H9 (cell line): ENCODE data around the gene GAK. TPM values are rescaled to one million over a fixed set of nuclear protein-coding genes. Genes with fewer than 3 reads are reported as not detected.

Experiments used
- DNase-seq: peaks from one replicate; pipeline ENCODE4 v3.0.0-alpha.2; 2017
- H2AFZ ChIP-seq: one replicate; pipeline ENCODE4 v1.6.1; 2013; ENCODE audit warnings: mild to moderate bottlenecking, low read length, control low read depth, moderate library complexity
- H2AK5ac ChIP-seq: 2 replicates; pipeline ENCODE4 v1.6.1; 2013; ENCODE audit warnings: low read length, control low read depth, mixed read lengths; ENCODE audit not compliant: insufficient read length
- H2BK120ac ChIP-seq: one replicate; pipeline ENCODE4 v1.6.1; 2013; ENCODE audit warnings: low read depth, mild to moderate bottlenecking, low read length, control low read depth, inconsistent platforms; ENCODE audit not compliant: poor library complexity, severe bottlenecking
- H2BK12ac ChIP-seq: 2 replicates; pipeline ENCODE4 v1.6.1; 2013; ENCODE audit warnings: low read length, control low read depth, mixed read lengths, low read depth; ENCODE audit not compliant: insufficient read length
- H2BK15ac ChIP-seq: 2 replicates; pipeline ENCODE4 v1.6.1; 2013; ENCODE audit warnings: low read depth, low read length, control low read depth
- H2BK20ac ChIP-seq: one replicate; pipeline ENCODE4 v1.6.1; 2013; ENCODE audit warnings: low read depth, mild to moderate bottlenecking, low read length, control low read depth, inconsistent platforms; ENCODE audit not compliant: poor library complexity, severe bottlenecking
- H2BK5ac ChIP-seq: 2 replicates; pipeline ENCODE4 v1.6.1; 2013; ENCODE audit warnings: low read length, control low read depth, mixed read lengths; ENCODE audit not compliant: insufficient read length
- H3K14ac ChIP-seq: 2 replicates; pipeline ENCODE4 v1.6.1; 2013; ENCODE audit warnings: low read length, control low read depth; ENCODE audit not compliant: insufficient read depth
- H3K18ac ChIP-seq: 2 replicates; pipeline ENCODE4 v1.6.1; 2013; ENCODE audit warnings: low read depth, mild to moderate bottlenecking, mixed read lengths, low read length, control low read depth; ENCODE audit not compliant: insufficient read length
- H3K23ac ChIP-seq: 2 replicates; pipeline ENCODE4 v1.6.1; 2013; ENCODE audit warnings: low read length, control low read depth, mixed read lengths, low read depth; ENCODE audit not compliant: insufficient read length
- H3K23me2 ChIP-seq: 2 replicates; pipeline ENCODE4 v1.6.1; 2013; ENCODE audit warnings: low read depth, mild to moderate bottlenecking, mixed read lengths, low read length, control low read depth; ENCODE audit not compliant: insufficient read length, poor library complexity, severe bottlenecking
- H3K27ac ChIP-seq: 2 replicates; pipeline ENCODE4 v1.5.1; 2013; ENCODE audit warnings: low read length, control low read depth, mixed read lengths, low read depth; ENCODE audit not compliant: insufficient read length
- H3K27me3 ChIP-seq: 2 replicates; pipeline ENCODE4 v1.6.1; 2013; ENCODE audit warnings: low read length, control low read depth, inconsistent platforms; ENCODE audit not compliant: insufficient read depth
- H3K4ac ChIP-seq: 2 replicates; pipeline ENCODE4 v1.6.1; 2013; ENCODE audit warnings: low read depth, mild to moderate bottlenecking, control low read depth, inconsistent platforms, low read length, moderate library complexity
- H3K4me1 ChIP-seq: 2 replicates; pipeline ENCODE4 v1.6.1; 2013; ENCODE audit warnings: low read length, control low read depth, inconsistent platforms; ENCODE audit not compliant: insufficient read depth
- H3K4me2 ChIP-seq: 2 replicates; pipeline ENCODE4 v1.6.1; 2013; ENCODE audit warnings: low read length, control low read depth, mixed read lengths; ENCODE audit not compliant: insufficient read length, insufficient read depth
- H3K56ac ChIP-seq: 2 replicates; pipeline ENCODE4 v1.6.1; 2013; ENCODE audit warnings: low read depth, mild to moderate bottlenecking, mixed read lengths, low read length, control low read depth; ENCODE audit not compliant: insufficient read length
- H3K79me1 ChIP-seq: 2 replicates; pipeline ENCODE4 v1.6.1; 2013; ENCODE audit warnings: low read depth, mild to moderate bottlenecking, moderate library complexity, low read length, control low read depth, inconsistent platforms; ENCODE audit not compliant: insufficient read depth, poor library complexity, severe bottlenecking
- H3K79me2 ChIP-seq: 2 replicates; pipeline ENCODE4 v1.6.1; 2013; ENCODE audit warnings: low read length, control low read depth, inconsistent platforms; ENCODE audit not compliant: insufficient read depth
- H3K9ac ChIP-seq: 2 replicates; pipeline ENCODE4 v1.6.1; 2013; ENCODE audit warnings: low read length, control low read depth, mixed read lengths; ENCODE audit not compliant: insufficient read length; ENCODE audit errors: extremely low read depth
- H3K9me3 ChIP-seq: one replicate; pipeline ENCODE4 v1.6.1; 2013; ENCODE audit warnings: low read depth, low read length, inconsistent platforms; ENCODE audit not compliant: control insufficient read depth
- H3T11ph ChIP-seq: one replicate; pipeline ENCODE4 v1.6.1; 2013; ENCODE audit warnings: mild to moderate bottlenecking, low read length, control low read depth, inconsistent platforms
- H4K20me1 ChIP-seq: one replicate; pipeline ENCODE4 v1.6.1; 2013; ENCODE audit not compliant: control insufficient read depth, insufficient read length, insufficient read depth
- H4K5ac ChIP-seq: 2 replicates; pipeline ENCODE4 v1.6.1; 2013; ENCODE audit warnings: low read depth, mild to moderate bottlenecking, mixed read lengths, low read length, control low read depth; ENCODE audit not compliant: insufficient read length
- H4K8ac ChIP-seq: replicated peaks from 2 replicates; pipeline ENCODE4 v1.6.1; 2013; ENCODE audit warnings: low read length, control low read depth, mixed read lengths, low read depth; ENCODE audit not compliant: insufficient read length
- H4K91ac ChIP-seq: 2 replicates; pipeline ENCODE4 v1.6.1; 2013; ENCODE audit warnings: low read depth, mild to moderate bottlenecking, moderate library complexity, mixed read lengths, low read length, control low read depth; ENCODE audit not compliant: insufficient read length
- H3K27ac Mint-ChIP-seq, 3 experiments: 2 replicates in 2 of 3; 3 replicates in 1 of 3; pipeline ENCODE4 v1.8.0; 2020 to 2021; ENCODE audit warnings: mixed read lengths in 3 of 3, mild to moderate bottlenecking in 1 of 3, moderate library complexity in 1 of 3
- H3K27me3 Mint-ChIP-seq: 2 replicates; pipeline ENCODE4 v1.8.0; 2021; ENCODE audit warnings: low read depth, mild to moderate bottlenecking, moderate library complexity, mixed read lengths
- H3K36me3 Mint-ChIP-seq, 3 experiments: 2 replicates in 2 of 3; 3 replicates in 1 of 3; pipeline ENCODE4 v1.8.0; 2020 to 2021; ENCODE audit warnings: low read depth in 3 of 3, mixed read lengths in 3 of 3; ENCODE audit not compliant: insufficient read depth in 1 of 3
- H3K4me1 Mint-ChIP-seq, 2 experiments: 2 replicates each; pipeline ENCODE4 v1.8.0; 2020; ENCODE audit warnings: mixed read lengths in 2 of 2
- H3K4me3 Mint-ChIP-seq, 2 experiments: 2 replicates in 1 of 2; 3 replicates in 1 of 2; pipeline ENCODE4 v1.8.0; 2020 to 2021; ENCODE audit warnings: mild to moderate bottlenecking in 2 of 2, mixed read lengths in 2 of 2, moderate library complexity in 1 of 2
- H3K9me3 Mint-ChIP-seq, 2 experiments: 2 replicates in 1 of 2; 3 replicates in 1 of 2; pipeline ENCODE4 v1.8.0; 2020; ENCODE audit warnings: mild to moderate bottlenecking in 2 of 2, mixed read lengths in 2 of 2, moderate library complexity in 1 of 2
- CTCF ChIP-seq: fragments of 200-600 bp; sonication (generic); conservative IDR thresholded peaks from 3 replicates; pipeline ENCODE4 v1.8.0; 2021; ENCODE audit warnings: antibody characterized with exemption, mild to moderate bottlenecking
- WGBS: extraction: QIAGEN DNeasy Blood & Tissue Kit; methylation state at CpG from one replicate; pipeline ENCODE4 v1.1.7; 2013; ENCODE audit warnings: missing lambda C conversion rate, low lambda C conversion rate, mixed read lengths; ENCODE audit not compliant: insufficient read length; ENCODE audit errors: extremely low coverage; 5-methylcytosine and 5-hydroxymethylcytosine counted together
- total RNA-seq: library from RNA; stranded (reverse); gene quantifications from 2 replicates; pipeline ENCODE4 v1.2.1, GENCODE V29; 2021

GAK gene
- total RNA-seq, 1 experiment from 2014 or later: 80.7 TPM

- Mint-ChIP-seq H3K27ac (no peak overlapping the region; a peak in 1 of 7 replicates), H3K36me3 (peaks cover 0 to 1% (median 0%) of the 10 kb centered on the region in 3 experiments; a peak in 1 of 7 replicates), H3K9me3 (peaks cover 0 to 2% of the 10 kb centered on the region in 2 experiments; a peak in 1 of 5 replicates), H3K4me3 (no peak overlapping the region), H3K27me3 (peaks cover 57% of the 10 kb centered on the region), H3K4me1 (no peaks in the 10 kb centered on the region)
- Histone ChIP-seq H3K9me3 (no peaks in the 10 kb centered on the region), H2BK120ac (no peak overlapping the region), H3K4me2 (no peak overlapping the region), H3K79me1 (no peaks in the 10 kb centered on the region), H2AK5ac (no peak overlapping the region), H3K9ac (no peak overlapping the region), H2BK12ac (no peak overlapping the region), H2AFZ (no peak overlapping the region), H3K56ac (no peak overlapping the region), H3K27ac (no peak overlapping the region), H3K4ac (no peak overlapping the region), H4K91ac (no peak overlapping the region), H3K23me2 (no peaks in the 10 kb centered on the region), H3T11ph (no peak overlapping the region), H3K14ac (no peak overlapping the region), H3K23ac (no peak overlapping the region), H2BK20ac (no peak overlapping the region), H4K5ac (no peak overlapping the region), H3K4me1 (no peaks in the 10 kb centered on the region), H3K27me3 (peaks cover 9% of the 10 kb centered on the region; the same call in 1 of the 2 replicates), H2BK15ac (no peak overlapping the region), H2BK5ac (no peak overlapping the region), H3K18ac (no peak overlapping the region), H3K79me2 (no peaks in the 10 kb centered on the region), H4K20me1 (no peaks in the 10 kb centered on the region), H4K8ac (no peak overlapping the region)
- WGBS: no CpG with 5 or more reads among the region's 23 CpGs
- DNase-seq: no peak
- TF ChIP-seq CTCF: no peak
Measured at GRCh38 chr4:830601-831482, 101.3 kb downstream of the GAK start.
